ENCODE results near the gene LONP1.
A peak's percentile ranks its signal among the peaks of the same experiment; 100 is the strongest.

The LONP1 gene

DNA sequence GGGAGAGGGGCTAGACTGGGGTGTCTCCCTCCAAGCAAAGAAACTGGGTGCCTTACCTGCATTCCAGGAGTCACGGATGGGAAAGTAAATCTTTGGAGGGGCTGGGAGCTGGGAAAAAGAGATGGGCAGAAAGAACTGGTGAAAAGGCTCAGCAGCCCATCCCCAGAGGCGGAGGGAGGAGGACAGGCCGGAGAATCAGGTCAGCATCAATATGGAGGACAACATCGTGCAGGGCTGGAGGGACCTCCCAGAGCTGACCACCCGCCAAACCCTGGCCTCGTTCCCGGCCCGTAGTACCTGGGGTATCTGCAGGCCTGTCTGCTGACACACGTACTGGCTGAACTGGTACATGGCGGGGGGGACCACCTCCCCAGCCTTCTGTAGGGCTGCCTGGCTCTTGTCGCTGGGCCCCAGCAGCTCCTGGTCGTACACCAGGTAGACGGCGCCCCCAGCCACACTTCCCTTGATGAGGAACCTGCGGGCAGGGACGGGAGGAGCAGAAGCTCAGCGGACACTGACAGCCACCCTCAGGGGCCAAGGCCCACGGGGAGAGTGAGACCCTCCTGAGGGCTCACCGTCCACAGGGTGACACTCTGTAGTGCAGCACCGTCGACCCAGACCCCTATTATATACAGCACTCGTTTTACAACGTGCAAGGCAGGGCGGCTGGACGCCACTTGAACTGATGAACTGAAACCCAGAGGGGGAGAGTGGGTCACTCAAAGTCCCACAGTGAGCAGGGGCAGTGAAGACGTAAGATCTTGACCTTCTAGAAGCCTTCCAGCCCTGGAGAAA lies 40.5 kb downstream of the LONP1 start:
- TF ChIP-seq, protein P1, sequence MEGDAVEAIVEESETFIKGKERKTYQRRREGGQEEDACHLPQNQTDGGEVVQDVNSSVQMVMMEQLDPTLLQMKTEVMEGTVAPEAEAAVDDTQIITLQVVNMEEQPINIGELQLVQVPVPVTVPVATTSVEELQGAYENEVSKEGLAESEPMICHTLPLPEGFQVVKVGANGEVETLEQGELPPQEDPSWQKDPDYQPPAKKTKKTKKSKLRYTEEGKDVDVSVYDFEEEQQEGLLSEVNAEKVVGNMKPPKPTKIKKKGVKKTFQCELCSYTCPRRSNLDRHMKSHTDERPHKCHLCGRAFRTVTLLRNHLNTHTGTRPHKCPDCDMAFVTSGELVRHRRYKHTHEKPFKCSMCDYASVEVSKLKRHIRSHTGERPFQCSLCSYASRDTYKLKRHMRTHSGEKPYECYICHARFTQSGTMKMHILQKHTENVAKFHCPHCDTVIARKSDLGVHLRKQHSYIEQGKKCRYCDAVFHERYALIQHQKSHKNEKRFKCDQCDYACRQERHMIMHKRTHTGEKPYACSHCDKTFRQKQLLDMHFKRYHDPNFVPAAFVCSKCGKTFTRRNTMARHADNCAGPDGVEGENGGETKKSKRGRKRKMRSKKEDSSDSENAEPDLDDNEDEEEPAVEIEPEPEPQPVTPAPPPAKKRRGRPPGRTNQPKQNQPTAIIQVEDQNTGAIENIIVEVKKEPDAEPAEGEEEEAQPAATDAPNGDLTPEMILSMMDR (IDR thresholded peaks at IDR 0.05; ENCODE audit: borderline replicate concordance, insufficient read depth, low read depth, low read length) = no peak
- H3K4me3 ChIP-seq (ENCODE audit: low read depth, low read length) = peak overlapping the region; percentile 85

DNA sequence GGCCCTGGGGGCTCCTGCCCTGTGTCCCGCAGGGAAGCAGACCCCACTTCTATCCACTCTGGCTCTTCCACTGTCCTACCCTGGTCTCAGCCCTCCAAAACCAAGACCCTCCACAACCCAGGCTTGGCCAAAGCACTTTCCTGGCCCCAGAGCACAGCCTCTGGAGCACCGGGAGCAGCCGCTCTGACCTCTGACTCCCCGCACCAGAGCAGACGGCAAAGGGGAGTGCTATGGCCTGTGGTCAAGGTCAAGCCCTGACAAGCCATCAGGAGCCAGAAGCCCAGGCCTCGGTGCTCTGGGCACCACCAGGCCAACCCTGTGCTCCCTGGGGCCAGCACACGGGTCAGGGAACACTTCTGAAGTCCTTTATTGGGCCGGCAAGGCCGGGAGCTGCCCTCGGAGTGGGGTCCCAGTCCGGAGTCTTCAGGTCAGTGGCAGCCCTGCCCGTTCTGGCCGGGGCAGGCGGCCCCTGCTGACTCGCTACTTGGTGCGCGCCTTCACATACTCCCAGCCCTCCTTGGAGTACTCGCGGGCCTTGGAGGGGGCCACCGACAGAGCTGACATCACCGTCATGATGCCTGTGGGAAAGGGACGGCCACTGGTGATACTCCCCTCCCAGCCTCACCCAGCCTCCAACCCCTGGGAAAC lies 41.8 kb downstream of the LONP1 start:
- TF ChIP-seq, protein P1 (IDR thresholded peaks at IDR 0.05; ENCODE audit: borderline replicate concordance, insufficient read depth, low read depth, low read length) = no peak
- no peak overlapping the region for H3K4me3 ChIP-seq (ENCODE audit: low read depth, low read length)

DNA sequence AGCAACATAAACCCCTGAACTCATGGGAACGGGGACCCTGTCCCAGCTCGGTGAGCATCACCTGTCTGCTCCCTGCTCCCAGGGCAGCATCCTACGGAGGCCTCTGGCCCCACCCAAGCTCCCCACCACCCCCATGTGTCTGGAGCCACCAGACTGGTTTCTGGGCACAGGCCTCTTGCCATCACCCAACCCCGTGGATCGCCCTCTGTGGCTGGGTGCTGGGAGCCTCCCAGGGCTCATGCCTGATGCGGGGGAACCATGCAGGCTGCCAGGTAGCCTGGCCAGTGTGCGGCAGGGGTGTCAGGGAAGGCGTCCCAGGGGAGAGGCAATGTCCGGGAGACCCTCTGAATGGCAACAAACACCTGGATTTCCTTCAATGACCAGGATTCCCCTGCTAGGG lies 42.4 kb downstream of the LONP1 start:
- TF ChIP-seq, protein P1 (IDR thresholded peaks at IDR 0.05; ENCODE audit: borderline replicate concordance, insufficient read depth, low read depth, low read length) = no peak
- H3K4me3 ChIP-seq (ENCODE audit: low read depth, low read length) = no peak overlapping the region

DNA sequence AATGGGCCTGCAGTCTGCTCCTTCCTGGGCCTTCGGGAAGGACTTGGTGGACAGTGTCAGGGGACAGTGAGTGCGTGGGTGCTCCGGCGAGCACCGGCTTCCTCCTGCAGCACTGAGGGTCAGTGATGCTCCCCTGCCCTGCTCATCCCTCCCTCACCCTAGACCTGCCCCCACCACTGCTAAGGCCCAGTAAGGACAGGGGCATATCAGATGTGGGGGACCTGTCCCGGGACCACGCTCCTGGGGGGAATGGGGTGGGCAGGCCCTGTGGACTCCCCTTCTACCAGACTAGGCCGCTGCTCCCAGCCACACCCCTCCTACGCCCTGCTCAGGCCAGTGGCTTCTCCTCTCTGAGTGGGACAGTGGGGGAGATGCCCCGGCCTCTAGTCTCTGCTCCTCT lies 42.8 kb downstream of the LONP1 start:
- H3K4me3 ChIP-seq (ENCODE audit: low read depth, low read length) = no peak overlapping the region
- TF ChIP-seq, protein P1 (IDR thresholded peaks at IDR 0.05; ENCODE audit: borderline replicate concordance, insufficient read depth, low read depth, low read length) = no peak

DNA sequence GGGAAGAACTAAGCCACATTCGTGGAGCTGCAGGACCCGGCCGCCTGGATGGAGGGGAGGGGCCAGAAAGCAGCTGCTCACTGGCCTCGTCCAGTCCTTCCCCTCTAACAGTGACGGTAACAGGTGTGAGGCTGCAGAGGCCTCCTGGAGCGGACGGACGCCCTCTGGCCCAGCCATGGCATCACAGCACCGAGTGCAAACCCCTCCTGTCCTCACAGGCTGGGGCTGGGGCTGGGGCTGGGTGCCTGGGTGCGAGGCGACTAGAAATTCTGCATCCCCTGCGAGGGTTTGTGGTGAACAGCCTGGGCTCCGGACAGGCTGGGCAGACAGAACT lies 43.2 kb downstream of the LONP1 start:
- TF ChIP-seq, protein P1 (IDR thresholded peaks at IDR 0.05; ENCODE audit: borderline replicate concordance, insufficient read depth, low read depth, low read length) = no peak

DNA sequence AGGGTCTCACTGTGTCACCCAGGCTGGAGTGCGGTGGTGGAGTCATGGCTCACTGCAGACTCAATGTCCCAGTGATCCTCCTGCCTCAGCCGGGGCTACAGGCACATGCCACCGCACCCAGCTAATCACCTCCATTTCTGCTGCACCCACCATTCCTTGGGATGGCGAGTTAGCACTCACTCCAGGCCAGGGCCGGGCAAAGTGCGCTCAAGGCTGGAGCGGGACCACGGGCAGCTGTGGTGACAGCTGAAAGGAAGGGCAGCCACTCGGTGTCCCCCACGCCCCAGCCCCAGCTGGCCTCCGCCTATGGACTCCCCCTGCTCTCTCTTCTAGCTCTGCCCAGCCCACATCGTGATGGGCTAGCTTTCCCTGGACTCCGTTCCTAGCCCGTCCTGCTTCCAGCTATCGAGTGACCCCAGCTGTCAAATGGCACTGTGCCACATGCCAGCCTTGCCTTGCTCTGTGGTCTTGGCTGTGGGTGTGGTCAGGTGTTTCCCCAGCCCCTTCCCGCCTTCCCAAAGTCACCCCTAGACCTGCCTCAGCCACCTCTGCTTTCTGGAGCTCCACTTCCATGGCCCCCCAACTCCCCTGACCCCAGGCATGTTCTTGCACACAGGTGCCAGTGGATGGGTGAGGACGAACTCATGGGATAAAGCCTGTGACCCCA lies 43.7 kb downstream of the LONP1 start:
- TF ChIP-seq, protein P1 (IDR thresholded peaks at IDR 0.05; ENCODE audit: borderline replicate concordance, insufficient read depth, low read depth, low read length) = no peak

More for the DNA sequence above, 43.2 kb downstream of the LONP1 start:
- H3K4me3 ChIP-seq (ENCODE audit: low read depth, low read length) = no peak overlapping the region

More for the DNA sequence above, 43.7 kb downstream of the LONP1 start:
- H3K4me3 ChIP-seq (ENCODE audit: low read depth, low read length) = no peak overlapping the region

Data from GM12875 (cell line).